ENCODE results near the gene HACD2. TPM values are rescaled to one million over a fixed set of nuclear protein-coding genes. Genes with fewer than 3 reads are reported as not detected.

The HACD2 gene
- total RNA-seq, 2 donors from 2014 or later = 18.8 to 22.6 TPM

GRCh38 chr3:123571264-123571972 is 13.4 kb downstream of the HACD2 start:
- no peak for DNase-seq (ENCODE audit: low spot score)
- TF ChIP-seq CTCF (IDR thresholded peaks at IDR 0.05) = no peak
- no peak for ATAC-seq (ENCODE audit: insufficient number of reproducible peaks, low FRiP score, low read depth)
- no peak overlapping the region for H3K4me3 ChIP-seq
- no peaks in the 10 kb centered on the region for H3K9me3 ChIP-seq
- H3K36me3 ChIP-seq = no peaks in the 10 kb centered on the region
- no peaks in the 10 kb centered on the region for H3K4me1 ChIP-seq (ENCODE audit: control insufficient read depth in 1 of 2, low read depth in 2 of 2)
- no peak overlapping the region for H3K27ac ChIP-seq
- H3K27me3 ChIP-seq (replicated peaks; ENCODE audit: insufficient read depth) = no peaks in the 10 kb centered on the region

- Histone ChIP-seq H3K27me3 (replicated peaks; ENCODE audit: insufficient read depth) (no peaks in the 10 kb centered on the region), H3K4me1 (ENCODE audit: control insufficient read depth in 1 of 2, low read depth in 2 of 2) (no peaks in the 10 kb centered on the region), H3K9me3 (no peaks in the 10 kb centered on the region), H3K27ac (no peak overlapping the region), H3K4me3 (no peak overlapping the region), H3K36me3 (no peaks in the 10 kb centered on the region)
- no peak for TF ChIP-seq CTCF (IDR thresholded peaks at IDR 0.05)
- ATAC-seq (ENCODE audit: insufficient number of reproducible peaks, low FRiP score, low read depth) (no peak), DNase-seq (ENCODE audit: low spot score) (no peak)
Measured at GRCh38 chr3:123568875-123569274, 16.0 kb downstream of the HACD2 start.

- no peaks in the 10 kb centered on the region for H3K4me1 ChIP-seq (ENCODE audit: control insufficient read depth in 1 of 2, low read depth in 2 of 2)
- H3K4me3 ChIP-seq = no peak overlapping the region
- no peak for TF ChIP-seq CTCF (IDR thresholded peaks at IDR 0.05)
- no peak for DNase-seq (ENCODE audit: low spot score)
- no peaks in the 10 kb centered on the region for H3K36me3 ChIP-seq
- no peaks in the 10 kb centered on the region for H3K27me3 ChIP-seq (replicated peaks; ENCODE audit: insufficient read depth)
- H3K9me3 ChIP-seq = no peaks in the 10 kb centered on the region
- no peak for ATAC-seq (ENCODE audit: insufficient number of reproducible peaks, low FRiP score, low read depth)
- H3K27ac ChIP-seq = no peak overlapping the region
Measured at GRCh38 chr3:123568034-123568433, 16.8 kb downstream of the HACD2 start.

GRCh38 chr3:123564056-123564455 is 20.8 kb downstream of the HACD2 start:
- Histone ChIP-seq H3K9me3 (no peaks in the 10 kb centered on the region), H3K4me3 (no peak overlapping the region), H3K36me3 (no peaks in the 10 kb centered on the region), H3K27ac (no peak overlapping the region), H3K4me1 (ENCODE audit: control insufficient read depth in 1 of 2, low read depth in 2 of 2) (no peaks in the 10 kb centered on the region), H3K27me3 (replicated peaks; ENCODE audit: insufficient read depth) (no peaks in the 10 kb centered on the region)
- TF ChIP-seq CTCF (IDR thresholded peaks at IDR 0.05) = no peak
- DNase-seq (ENCODE audit: low spot score) (no peak), ATAC-seq (ENCODE audit: insufficient number of reproducible peaks, low FRiP score, low read depth) (no peak)

- no peak for TF ChIP-seq CTCF (IDR thresholded peaks at IDR 0.05)
- DNase-seq (ENCODE audit: low spot score) = no peak
Measured at GRCh38 chr3:123562547-123562946, 22.3 kb downstream of the HACD2 start.

More at GRCh38 chr3:123562547-123562946, 22.3 kb downstream of the HACD2 start:
- H3K27me3 ChIP-seq (replicated peaks; ENCODE audit: insufficient read depth) = no peaks in the 10 kb centered on the region
- H3K4me1 ChIP-seq (ENCODE audit: control insufficient read depth in 1 of 2, low read depth in 2 of 2) = no peaks in the 10 kb centered on the region
- H3K4me3 ChIP-seq = no peak overlapping the region
- no peaks in the 10 kb centered on the region for H3K9me3 ChIP-seq
- H3K36me3 ChIP-seq = no peaks in the 10 kb centered on the region
- H3K27ac ChIP-seq = no peak overlapping the region
- ATAC-seq (ENCODE audit: insufficient number of reproducible peaks, low FRiP score, low read depth) = no peak

All from thoracic aorta (tissue), 2 donors.